ENCODE results near the gene XPO6.
"Not testable (repeated sequence)": the region's sequence is repeated elsewhere in the genome, so short reads cannot be mapped to it uniquely, and the experiment has no call there.

The XPO6 gene

GRCh38 chr16:28219777-28220176, 8.0 kb upstream of the XPO6 start:
- H3K27me3 Mint-ChIP-seq, H3K4me1 Mint-ChIP-seq, H3K27ac Mint-ChIP-seq, H3K36me3 Mint-ChIP-seq, H3K4me3 Mint-ChIP-seq, H3K9me3 Mint-ChIP-seq: not testable (repeated sequence)

GRCh38 chr16:28219282-28219681, 7.5 kb upstream of the XPO6 start:
- Mint-ChIP-seq H3K36me3 (no peaks in the 10 kb centered on the region), H3K4me1 (peaks cover 6% of the 10 kb centered on the region), H3K4me3 (no peak overlapping the region), H3K27me3 (no peaks in the 10 kb centered on the region), H3K9me3 (no peaks in the 10 kb centered on the region), H3K27ac (no peak overlapping the region)

- Mint-ChIP-seq H3K4me1 (peaks cover 6% of the 10 kb centered on the region), H3K27ac (no peak overlapping the region), H3K4me3 (no peak overlapping the region), H3K27me3 (no peaks in the 10 kb centered on the region), H3K9me3 (no peaks in the 10 kb centered on the region), H3K36me3 (no peaks in the 10 kb centered on the region)
These were observed 6.3 kb upstream of the XPO6 start for GRCh38 chr16:28218109-28218508.

DNA sequence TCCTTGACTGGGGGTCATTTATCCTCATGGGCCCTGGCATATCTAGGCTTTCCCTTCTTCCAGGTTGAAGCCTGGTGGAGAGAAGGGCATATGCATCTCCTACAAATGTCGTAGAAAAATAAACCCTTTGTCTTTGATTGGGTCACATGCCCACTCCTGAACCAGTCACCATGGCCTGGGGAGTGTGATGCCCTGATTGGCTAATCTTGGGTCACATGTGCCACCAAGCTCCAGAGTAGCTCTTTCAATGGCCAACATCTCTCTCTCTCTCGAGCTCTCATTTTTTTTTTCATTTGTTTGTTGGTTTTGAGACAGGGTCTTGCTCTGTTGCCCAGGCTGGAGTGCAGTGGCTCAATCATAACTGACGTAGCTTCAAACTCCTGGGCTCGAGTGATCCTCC, 5.6 kb upstream of the XPO6 start:
- Mint-ChIP-seq H3K9me3 (peaks cover under 1% of the 10 kb centered on the region), H3K27ac (no peak overlapping the region), H3K4me3 (no peak overlapping the region)

DNA sequence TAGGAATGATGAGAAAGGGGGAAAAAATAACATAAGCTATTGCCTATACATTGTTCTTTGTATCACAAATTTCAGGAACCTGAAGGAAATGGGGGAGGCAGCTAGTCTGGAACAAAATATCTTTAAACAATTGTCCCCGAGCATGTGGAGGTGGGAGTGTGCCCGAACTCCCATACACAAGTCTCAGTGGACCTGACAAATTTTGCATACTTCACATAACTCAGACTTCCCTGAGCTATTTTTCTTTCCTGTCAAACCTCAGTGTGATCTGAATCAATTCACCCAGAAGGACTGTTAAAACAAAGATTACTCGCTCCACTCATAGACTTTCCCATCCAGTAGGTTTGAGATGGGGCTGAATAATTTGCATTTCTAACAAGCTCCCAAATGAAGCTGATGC, 1.6 kb upstream of the XPO6 start:
- H3K36me3 Mint-ChIP-seq: peaks cover 6% of the 10 kb centered on the region
- peaks cover 21% of the 10 kb centered on the region for H3K4me1 Mint-ChIP-seq
- no peak overlapping the region for H3K27ac Mint-ChIP-seq
- peaks cover 5% of the 10 kb centered on the region for H3K9me3 Mint-ChIP-seq
- H3K27me3 Mint-ChIP-seq: no peaks in the 10 kb centered on the region
- no peak overlapping the region for H3K4me3 Mint-ChIP-seq

More for the DNA sequence above, 5.6 kb upstream of the XPO6 start:
- Mint-ChIP-seq H3K36me3 (no peaks in the 10 kb centered on the region), H3K4me1 (peaks cover 6% of the 10 kb centered on the region), H3K27me3 (no peaks in the 10 kb centered on the region)

- Mint-ChIP-seq H3K36me3 (peaks cover 8% of the 10 kb centered on the region), H3K4me1 (peaks cover 24% of the 10 kb centered on the region), H3K4me3 (peak overlapping the region; percentile 82), H3K27ac (peak overlapping the region; percentile 99), H3K9me3 (peaks cover 5% of the 10 kb centered on the region), H3K27me3 (no peaks in the 10 kb centered on the region)
These were observed 738 bp upstream of the XPO6 start for GRCh38 chr16:28212532-28212873.

- peak overlapping the region; percentile 96 for H3K4me3 Mint-ChIP-seq
- peaks cover 10% of the 10 kb centered on the region for H3K36me3 Mint-ChIP-seq
- no peaks in the 10 kb centered on the region for H3K27me3 Mint-ChIP-seq
- H3K4me1 Mint-ChIP-seq: peaks cover 34% of the 10 kb centered on the region
- peaks cover 5% of the 10 kb centered on the region for H3K9me3 Mint-ChIP-seq
- peak overlapping the region; percentile 87 for H3K27ac Mint-ChIP-seq
These were observed 681 bp downstream of the XPO6 start for GRCh38 chr16:28210979-28211588.

GRCh38 chr16:28210264-28210663, 1.5 kb downstream of the XPO6 start:
- H3K27ac Mint-ChIP-seq: peak overlapping the region; percentile 87
- no peaks in the 10 kb centered on the region for H3K27me3 Mint-ChIP-seq
- H3K9me3 Mint-ChIP-seq: peaks cover 5% of the 10 kb centered on the region
- H3K36me3 Mint-ChIP-seq: peaks cover 10% of the 10 kb centered on the region
- H3K4me1 Mint-ChIP-seq: peaks cover 34% of the 10 kb centered on the region
- peak overlapping the region; percentile 96 for H3K4me3 Mint-ChIP-seq

DNA sequence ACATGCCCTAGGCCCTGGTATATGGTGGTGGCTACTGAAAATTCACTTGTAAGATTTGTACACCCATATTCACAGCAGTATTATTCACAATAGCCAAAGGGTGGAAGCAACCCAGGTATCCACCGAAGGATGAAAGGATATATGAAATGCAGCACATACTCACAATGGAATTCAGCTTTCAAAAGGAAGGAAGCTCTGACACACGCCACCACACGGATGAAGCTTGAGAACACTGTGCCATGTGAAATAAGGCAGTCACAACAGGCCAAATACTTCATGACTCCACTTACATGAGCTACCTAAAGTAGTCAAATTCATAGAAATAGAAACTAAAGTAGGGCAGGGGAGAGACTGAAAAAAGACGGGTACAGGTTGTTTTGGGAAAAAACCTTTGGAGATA, 2.9 kb downstream of the XPO6 start:
- H3K27me3 Mint-ChIP-seq: no peaks in the 10 kb centered on the region
- peaks cover 10% of the 10 kb centered on the region for H3K36me3 Mint-ChIP-seq
- peak overlapping the region; percentile 96 for H3K4me3 Mint-ChIP-seq
- peaks cover 34% of the 10 kb centered on the region for H3K4me1 Mint-ChIP-seq
- peaks cover 5% of the 10 kb centered on the region for H3K9me3 Mint-ChIP-seq
- peak overlapping the region; percentile 63 for H3K27ac Mint-ChIP-seq

DNA sequence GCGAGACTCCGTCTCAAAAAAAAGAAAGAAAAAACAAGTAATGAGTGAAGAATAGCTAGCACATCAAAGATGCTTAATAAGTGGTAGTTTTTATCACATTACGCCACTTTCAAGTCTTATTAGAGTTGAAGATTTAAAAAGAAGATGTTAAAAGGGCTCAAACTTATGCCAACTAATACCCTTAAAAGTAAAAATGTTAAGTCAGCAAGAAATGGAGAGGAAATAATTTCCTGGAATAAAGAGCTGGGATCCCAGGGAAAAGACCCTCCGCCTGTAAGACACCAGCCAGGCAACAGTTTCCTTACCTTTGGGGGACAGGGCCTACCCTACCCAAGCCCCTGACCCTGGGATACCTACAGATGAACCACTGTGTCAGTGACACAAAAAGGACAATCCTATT, 3.6 kb downstream of the XPO6 start:
- H3K4me3 Mint-ChIP-seq: peak overlapping the region; percentile 96

GRCh38 chr16:28207399-28207798, 4.4 kb downstream of the XPO6 start:
- Mint-ChIP-seq H3K4me3 (peak overlapping the region; percentile 70), H3K36me3 (peaks cover 13% of the 10 kb centered on the region), H3K27me3 (no peaks in the 10 kb centered on the region), H3K27ac (no peak overlapping the region), H3K4me1 (peaks cover 34% of the 10 kb centered on the region), H3K9me3 (peaks cover 5% of the 10 kb centered on the region)

More for the DNA sequence above, 3.6 kb downstream of the XPO6 start:
- Mint-ChIP-seq H3K27ac (no peak overlapping the region), H3K9me3 (peaks cover 5% of the 10 kb centered on the region), H3K36me3 (peaks cover 10% of the 10 kb centered on the region), H3K4me1 (peaks cover 34% of the 10 kb centered on the region), H3K27me3 (no peaks in the 10 kb centered on the region)

DNA sequence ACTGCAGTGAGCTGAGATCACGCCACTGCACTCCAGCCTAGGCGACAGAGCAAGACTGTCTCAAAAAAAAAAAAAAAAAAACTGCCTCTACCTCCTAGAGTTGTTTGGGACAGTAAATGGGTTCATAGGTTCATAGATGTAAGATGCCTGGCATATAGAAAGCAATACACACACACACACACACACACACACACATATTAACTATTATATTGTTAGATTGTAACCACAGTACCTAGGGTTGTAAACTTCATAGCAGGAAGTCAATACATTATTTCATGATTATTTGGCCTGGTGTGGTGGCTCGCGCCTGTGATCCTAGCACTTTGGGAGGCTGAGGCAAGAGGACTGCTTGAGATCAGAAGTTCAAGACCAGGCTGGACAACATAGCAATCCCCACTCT, 5.8 kb downstream of the XPO6 start:
- no peak overlapping the region for H3K4me3 Mint-ChIP-seq
- H3K9me3 Mint-ChIP-seq: no peaks in the 10 kb centered on the region
- no peak overlapping the region for H3K27ac Mint-ChIP-seq
- H3K36me3 Mint-ChIP-seq: peaks cover 20% of the 10 kb centered on the region
- H3K4me1 Mint-ChIP-seq: peaks cover 35% of the 10 kb centered on the region
- H3K27me3 Mint-ChIP-seq: no peaks in the 10 kb centered on the region

DNA sequence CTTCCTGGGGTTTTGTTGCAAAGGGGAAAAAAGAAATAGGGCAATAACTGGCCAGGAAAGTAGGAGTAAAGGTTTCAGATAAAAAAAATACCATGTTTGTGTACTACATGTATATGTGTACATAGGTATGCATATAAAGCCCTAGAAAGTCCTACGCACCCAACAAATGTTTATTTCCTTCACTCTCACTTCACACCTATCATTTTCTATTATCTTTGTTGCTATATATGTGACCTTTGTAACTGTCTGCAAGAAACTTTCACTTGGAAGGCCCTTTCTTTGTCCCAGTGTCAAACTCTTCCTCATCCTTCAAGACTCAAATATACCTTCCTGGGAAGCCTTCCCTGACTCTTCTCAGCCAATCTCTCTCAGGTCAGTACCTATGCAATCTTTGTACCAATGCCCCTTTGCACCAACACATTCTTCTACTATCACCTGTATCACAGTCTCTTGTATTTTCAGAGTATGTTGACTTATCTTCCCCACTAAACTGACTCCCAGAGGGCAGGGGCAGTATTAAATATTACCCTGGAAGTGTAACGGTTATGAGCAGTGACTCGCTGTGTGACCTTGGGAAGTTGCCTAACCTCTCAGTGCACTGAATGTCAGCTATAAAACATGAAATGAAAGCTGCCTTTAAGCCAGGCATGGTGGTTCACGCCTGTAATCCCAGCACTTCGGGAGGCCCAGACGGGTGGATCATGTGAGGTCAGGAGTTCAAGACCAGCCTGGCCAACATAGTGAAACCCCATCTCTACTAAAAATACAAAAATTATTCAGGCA, 6.5 kb downstream of the XPO6 start:
- no peaks in the 10 kb centered on the region for H3K27me3 Mint-ChIP-seq
- peaks cover 40% of the 10 kb centered on the region for H3K4me1 Mint-ChIP-seq
- peaks cover 23% of the 10 kb centered on the region for H3K36me3 Mint-ChIP-seq
- H3K9me3 Mint-ChIP-seq: no peaks in the 10 kb centered on the region
- H3K27ac Mint-ChIP-seq: no peak overlapping the region
- H3K4me3 Mint-ChIP-seq: no peak overlapping the region

- no peak overlapping the region for H3K27ac Mint-ChIP-seq
- no peaks in the 10 kb centered on the region for H3K27me3 Mint-ChIP-seq
- H3K4me1 Mint-ChIP-seq: peaks cover 44% of the 10 kb centered on the region
- H3K4me3 Mint-ChIP-seq: no peak overlapping the region
- H3K9me3 Mint-ChIP-seq: no peaks in the 10 kb centered on the region
- H3K36me3 Mint-ChIP-seq: peaks cover 27% of the 10 kb centered on the region
These were observed 7.1 kb downstream of the XPO6 start for GRCh38 chr16:28204622-28205021.

GRCh38 chr16:28204204-28204603, 7.6 kb downstream of the XPO6 start:
- no peak overlapping the region for H3K27ac Mint-ChIP-seq
- peaks cover 27% of the 10 kb centered on the region for H3K36me3 Mint-ChIP-seq
- H3K4me1 Mint-ChIP-seq: peaks cover 44% of the 10 kb centered on the region
- no peak overlapping the region for H3K4me3 Mint-ChIP-seq
- H3K27me3 Mint-ChIP-seq: no peaks in the 10 kb centered on the region
- H3K9me3 Mint-ChIP-seq: no peaks in the 10 kb centered on the region

GRCh38 chr16:28202147-28202746, 9.5 kb downstream of the XPO6 start:
- peak overlapping the region; percentile 11 for H3K4me3 Mint-ChIP-seq
- H3K27me3 Mint-ChIP-seq: no peaks in the 10 kb centered on the region
- peaks cover 17% of the 10 kb centered on the region for H3K36me3 Mint-ChIP-seq
- peaks cover 27% of the 10 kb centered on the region for H3K4me1 Mint-ChIP-seq
- no peaks in the 10 kb centered on the region for H3K9me3 Mint-ChIP-seq
- H3K27ac Mint-ChIP-seq: peak overlapping the region; percentile 60

All from activated naive CD4-positive, alpha-beta T cell treated with anti-CD3 and anti-CD28 coated beads, Interleukin-2, amount 50 U/mL, for 24 hours (primary cell).